ENCODE results near the gene KPNA2. TPM values are rescaled to one million over a fixed set of nuclear protein-coding genes. Genes with fewer than 3 reads are reported as not detected.
"Not testable (repeated sequence)": the region's sequence is repeated elsewhere in the genome, so short reads cannot be mapped to it uniquely, and the experiment has no call there.

Gene KPNA2
- total and polyA plus RNA-seq, 12 donors, result 5.1 to 59.3 (median 22.8) TPM

DNA sequence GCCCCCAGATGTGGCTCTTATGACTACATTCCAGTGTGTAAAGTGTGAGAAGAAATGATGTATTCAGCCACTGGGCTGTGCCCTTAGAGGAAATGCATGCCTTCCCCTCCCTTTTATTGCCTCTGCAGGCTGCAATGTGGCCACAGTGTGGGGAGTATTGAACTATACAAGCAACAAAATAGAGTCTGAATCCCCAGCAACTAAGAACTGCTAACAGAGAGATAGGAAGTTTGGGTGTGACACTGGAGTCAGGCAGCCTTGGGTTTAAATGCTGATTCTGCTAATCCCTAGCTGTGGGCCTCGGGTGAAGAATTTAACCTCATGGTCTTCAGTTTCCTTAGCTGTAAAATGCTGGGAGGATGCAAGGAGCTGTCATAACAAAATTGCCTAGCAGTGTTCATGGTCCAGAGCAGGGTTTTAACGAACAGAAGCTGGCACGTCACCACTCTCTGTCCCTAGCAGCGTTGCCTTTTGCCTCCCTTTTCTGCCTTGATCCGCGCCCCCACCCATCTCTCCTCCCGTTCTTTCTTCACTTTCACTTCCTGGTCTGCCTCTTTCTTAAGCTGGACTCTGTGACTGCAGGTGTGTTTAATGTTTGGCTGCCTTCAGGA, 50.3 kb downstream of the KPNA2 start:
- Histone ChIP-seq H3K27ac (no peak overlapping the region), H3K4me1 (replicated peaks in 1 of 2) (no peaks in the 10 kb centered on the region), H3K27me3 (no peaks in the 10 kb centered on the region), H3K4me3 (no peak overlapping the region), H3K9me3 (replicated peaks in 1 of 3) (no peaks in the 10 kb centered on the region), H3K36me3 (replicated peaks in 1 of 2) (no peaks in the 10 kb centered on the region)
- intact Hi-C loops (cut with DNase I), result no loop called here
- DNase-seq, result peak in 2 of 7 donors; percentile 12 to 50
- 44 to 66% (median 52%) methylated on average over 7 of the region's 7 CpGs for WGBS, 4 donors
- TF ChIP-seq POLR2A (IDR thresholded peaks at IDR 0.05), result no peak
- TF ChIP-seq, protein P1, sequence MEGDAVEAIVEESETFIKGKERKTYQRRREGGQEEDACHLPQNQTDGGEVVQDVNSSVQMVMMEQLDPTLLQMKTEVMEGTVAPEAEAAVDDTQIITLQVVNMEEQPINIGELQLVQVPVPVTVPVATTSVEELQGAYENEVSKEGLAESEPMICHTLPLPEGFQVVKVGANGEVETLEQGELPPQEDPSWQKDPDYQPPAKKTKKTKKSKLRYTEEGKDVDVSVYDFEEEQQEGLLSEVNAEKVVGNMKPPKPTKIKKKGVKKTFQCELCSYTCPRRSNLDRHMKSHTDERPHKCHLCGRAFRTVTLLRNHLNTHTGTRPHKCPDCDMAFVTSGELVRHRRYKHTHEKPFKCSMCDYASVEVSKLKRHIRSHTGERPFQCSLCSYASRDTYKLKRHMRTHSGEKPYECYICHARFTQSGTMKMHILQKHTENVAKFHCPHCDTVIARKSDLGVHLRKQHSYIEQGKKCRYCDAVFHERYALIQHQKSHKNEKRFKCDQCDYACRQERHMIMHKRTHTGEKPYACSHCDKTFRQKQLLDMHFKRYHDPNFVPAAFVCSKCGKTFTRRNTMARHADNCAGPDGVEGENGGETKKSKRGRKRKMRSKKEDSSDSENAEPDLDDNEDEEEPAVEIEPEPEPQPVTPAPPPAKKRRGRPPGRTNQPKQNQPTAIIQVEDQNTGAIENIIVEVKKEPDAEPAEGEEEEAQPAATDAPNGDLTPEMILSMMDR (IDR thresholded peaks at IDR 0.05), result no peak

GRCh38 chr17:68086666-68087065, 51.1 kb downstream of the KPNA2 start:
- H3K27me3 ChIP-seq; H3K27ac ChIP-seq; intact Hi-C loops (cut with DNase I); H3K4me1 ChIP-seq (replicated peaks in 1 of 2); H3K9me3 ChIP-seq (replicated peaks in 1 of 3); H3K36me3 ChIP-seq (replicated peaks in 1 of 2); H3K4me3 ChIP-seq: not testable (repeated sequence)
- 75 to 93% (median 88%) methylated on average over 4 of the region's 4 CpGs for WGBS, 4 donors
- peak in 2 of 7 donors; percentile 2 to 13 for DNase-seq

GRCh38 chr17:68087131-68087623, 51.6 kb downstream of the KPNA2 start:
- H3K4me1 ChIP-seq (replicated peaks in 1 of 2); H3K27ac ChIP-seq; H3K36me3 ChIP-seq (replicated peaks in 1 of 2); H3K9me3 ChIP-seq (replicated peaks in 1 of 3); H3K4me3 ChIP-seq; intact Hi-C loops (cut with DNase I); H3K27me3 ChIP-seq: not testable (repeated sequence)
- DNase-seq, result peak in 2 of 7 donors; percentile 13 to 37
- 71 to 76% (median 74%) methylated on average over 7 to 10 of the region's 11 CpGs for WGBS, 4 donors

- DNase-seq, result no peak
- H3K9me3 ChIP-seq (replicated peaks in 1 of 3), result no peaks in the 10 kb centered on the region
- no peak overlapping the region for H3K4me3 ChIP-seq
- TF ChIP-seq, protein P1 (IDR thresholded peaks at IDR 0.05), result no peak
- TF ChIP-seq POLR2A (IDR thresholded peaks at IDR 0.05), result no peak
- 75 to 85% (median 81%) methylated on average over 4 of the region's 4 CpGs for WGBS, 4 donors
- H3K36me3 ChIP-seq (replicated peaks in 1 of 2), result no peaks in the 10 kb centered on the region
- H3K4me1 ChIP-seq (replicated peaks in 1 of 2), result no peaks in the 10 kb centered on the region
- H3K27ac ChIP-seq, result no peak overlapping the region
- intact Hi-C loops (cut with DNase I), result no loop called here
- no peaks in the 10 kb centered on the region for H3K27me3 ChIP-seq
These were observed 52.3 kb downstream of the KPNA2 start for GRCh38 chr17:68087851-68088250.

DNA sequence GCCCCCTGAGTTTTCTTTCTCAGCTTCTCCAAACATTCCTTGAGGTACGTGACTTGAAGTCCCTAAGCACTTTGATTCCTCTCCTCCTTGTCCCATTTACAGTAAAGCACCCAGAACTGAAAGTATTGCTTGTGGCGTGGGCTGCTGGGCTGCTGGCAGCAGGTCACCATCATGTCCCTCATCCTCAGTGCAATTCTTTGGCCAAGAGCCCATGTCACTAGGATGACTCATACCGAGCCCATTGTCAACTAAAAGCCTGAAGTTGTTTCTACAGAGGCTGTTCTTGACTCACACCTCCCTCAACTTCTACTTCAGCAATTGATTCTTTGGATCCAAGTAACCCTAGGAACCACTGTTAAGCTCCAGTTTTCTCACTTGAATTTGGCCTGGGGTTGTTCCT, 54.3 kb downstream of the KPNA2 start:
- Histone ChIP-seq H3K27ac (no peak overlapping the region), H3K36me3 (replicated peaks in 1 of 2) (no peaks in the 10 kb centered on the region), H3K4me1 (replicated peaks in 1 of 2) (no peaks in the 10 kb centered on the region), H3K27me3 (no peaks in the 10 kb centered on the region), H3K9me3 (replicated peaks in 1 of 3) (no peaks in the 10 kb centered on the region), H3K4me3 (no peak overlapping the region)
- no peak for TF ChIP-seq POLR2A (IDR thresholded peaks at IDR 0.05)
- TF ChIP-seq, protein P1 (IDR thresholded peaks at IDR 0.05), result no peak
- WGBS, 4 donors, result 10 to 20% (median 19%) methylated on average over 3 of the region's 3 CpGs
- peak; percentile 73 to 93 (median 86) for DNase-seq
- intact Hi-C loops (cut with DNase I), result no loop called here

Measured in adrenal gland (tissue), 12 donors.